NCI-H69 (cell line): ENCODE measurements around the gene MOSMO.
"Not testable (repeated sequence)": the region's sequence is repeated elsewhere in the genome, so short reads cannot be mapped to it uniquely, and the experiment has no call there.

Source experiments
- DNase-seq: peaks from one replicate; lab custom pipeline; 2025; lab: John Stamatoyannopoulos, UW

Gene MOSMO

GRCh38 chr16:22093331-22093730, 85.4 kb downstream of the MOSMO start:
- no peak for DNase-seq

DNA sequence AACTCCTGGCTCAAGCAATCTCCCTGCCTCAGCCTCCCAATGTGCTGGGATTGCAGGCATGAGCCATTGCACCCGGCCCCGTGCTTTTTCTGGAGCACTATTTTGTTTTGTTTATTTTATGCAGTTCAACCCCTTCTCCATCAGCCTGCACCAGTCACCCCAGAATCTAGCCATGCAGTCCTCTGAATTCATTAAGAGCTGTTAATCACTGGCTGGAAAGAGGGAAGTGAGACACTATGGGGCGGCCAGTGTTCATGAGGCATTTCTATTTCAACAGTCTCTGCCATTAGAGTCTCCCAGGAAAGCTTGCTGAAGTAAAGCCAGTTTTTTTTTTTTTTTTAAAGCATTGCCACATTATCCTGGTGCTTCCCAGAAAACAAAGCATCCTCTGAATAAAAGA, 86.1 kb downstream of the MOSMO start:
- DNase-seq: no peak

DNA sequence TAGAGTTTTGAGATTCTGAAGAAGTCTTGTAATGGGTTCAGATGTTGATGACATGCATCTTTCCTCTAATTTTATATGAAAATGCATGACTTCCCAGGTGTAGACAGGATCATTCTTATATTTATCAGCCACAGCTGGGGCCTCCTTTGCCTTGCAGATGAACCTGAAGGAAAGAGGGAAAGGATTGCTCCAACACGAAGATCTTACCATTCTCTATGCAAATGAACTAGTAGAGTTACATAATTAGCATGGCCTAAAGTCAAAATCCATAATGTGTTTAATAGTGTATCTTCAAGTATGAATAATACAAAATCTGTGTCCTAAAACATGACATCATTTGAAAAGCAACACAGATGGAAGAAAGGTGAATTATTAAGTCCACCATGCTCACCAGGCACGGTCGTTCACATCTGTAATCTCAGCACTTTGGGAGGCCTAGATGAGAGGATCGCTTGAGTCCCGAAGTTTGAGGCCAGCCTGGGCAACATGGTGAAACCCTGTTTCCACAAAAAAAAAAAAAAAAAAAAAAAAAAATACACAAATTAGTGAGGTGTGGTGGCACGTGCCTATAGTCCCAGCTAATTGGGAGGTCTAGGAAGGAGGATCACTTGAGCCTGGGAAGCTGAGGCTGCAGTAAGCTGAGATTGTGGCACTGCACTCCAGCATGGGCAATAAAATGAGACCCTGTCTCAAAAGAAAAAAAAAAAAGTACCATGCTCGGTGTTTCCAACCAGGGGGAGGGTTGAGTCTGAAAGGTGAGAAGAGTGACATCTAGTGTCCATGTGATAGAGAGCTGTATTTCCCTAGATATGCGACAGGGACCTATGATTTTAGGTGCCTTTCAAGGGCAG, 90.7 kb downstream of the MOSMO start:
- peak; percentile 69 for DNase-seq

DNA sequence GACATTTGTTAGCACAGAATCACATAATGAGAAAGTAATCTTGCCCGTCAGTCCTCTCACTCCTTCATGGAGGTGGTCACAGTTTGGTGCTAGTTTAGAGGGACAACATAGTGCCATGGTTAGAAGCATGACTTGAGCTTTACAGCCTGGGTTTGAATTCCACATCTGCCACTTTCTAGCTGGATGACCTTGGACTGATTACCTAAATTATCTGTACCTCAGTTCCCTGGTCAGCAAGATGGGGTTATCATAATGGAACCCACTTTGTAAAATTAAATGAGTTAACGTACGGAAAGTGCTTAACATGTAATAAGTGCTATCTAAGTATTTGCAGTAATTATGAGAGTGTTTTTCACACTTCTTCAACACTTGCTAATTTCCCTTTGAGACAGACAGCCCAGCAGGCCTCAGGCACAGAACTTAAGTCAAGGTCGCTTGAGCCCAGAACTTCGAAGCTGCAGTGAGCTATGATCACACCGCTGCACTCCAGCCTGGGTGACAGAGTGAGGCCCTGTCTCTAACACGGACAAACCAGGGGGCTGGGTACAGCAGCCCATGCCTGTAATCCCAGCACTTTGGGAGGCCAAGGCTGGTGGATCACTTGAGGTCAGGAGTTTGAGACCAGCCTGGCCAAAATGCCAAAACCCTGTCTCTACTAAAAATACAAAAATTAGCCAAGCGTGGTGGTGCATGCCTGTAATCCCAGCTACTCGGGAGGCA, 91.5 kb downstream of the MOSMO start:
- DNase-seq: no peak

DNA sequence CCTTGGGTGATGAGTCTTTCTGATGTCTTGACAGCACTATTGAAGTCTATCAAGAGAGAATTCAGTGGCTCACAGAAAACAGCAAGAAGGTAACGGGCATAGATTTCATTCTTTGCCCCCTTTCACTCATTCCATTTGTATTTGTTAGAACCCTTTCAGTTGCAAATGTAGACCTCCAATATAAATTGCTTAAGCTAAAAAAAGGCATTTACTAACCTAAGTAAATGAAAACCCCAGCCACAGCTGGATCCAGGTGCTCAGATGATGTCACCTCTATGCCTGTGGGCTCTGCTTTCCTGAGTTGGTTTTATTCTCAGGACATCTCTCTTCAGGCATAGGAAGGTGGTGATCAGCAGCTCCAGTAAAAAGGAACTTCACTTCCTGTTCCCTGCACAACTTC, 95.5 kb downstream of the MOSMO start:
- no peak for DNase-seq

- no peak for DNase-seq
These were observed 101.5 kb downstream of the MOSMO start for GRCh38 chr16:22109258-22109898.

DNA sequence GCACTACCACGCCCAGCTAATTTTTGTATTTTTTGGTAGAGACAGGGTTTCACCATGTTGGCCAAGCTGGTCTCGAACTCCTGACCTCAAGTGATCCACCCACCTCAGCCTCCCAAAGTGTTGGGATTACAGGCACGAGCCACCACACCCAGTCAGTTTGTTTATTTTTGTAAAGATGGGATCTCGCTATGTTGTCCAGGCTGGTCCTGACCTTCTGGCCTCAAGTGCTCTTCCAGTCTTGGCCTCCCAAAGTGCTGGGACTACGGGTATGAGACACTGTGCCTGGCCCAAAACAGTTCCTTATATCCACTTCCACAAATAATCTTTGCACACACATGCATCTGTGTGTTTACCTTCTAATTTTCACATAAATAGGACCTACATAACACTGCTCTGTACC, 103.7 kb downstream of the MOSMO start:
- not testable (repeated sequence) for DNase-seq

- no peak for DNase-seq
These were observed 108.3 kb downstream of the MOSMO start for GRCh38 chr16:22116095-22116700.

- DNase-seq: peak; percentile 69
These were observed 109.7 kb downstream of the MOSMO start for GRCh38 chr16:22117609-22118008.

DNA sequence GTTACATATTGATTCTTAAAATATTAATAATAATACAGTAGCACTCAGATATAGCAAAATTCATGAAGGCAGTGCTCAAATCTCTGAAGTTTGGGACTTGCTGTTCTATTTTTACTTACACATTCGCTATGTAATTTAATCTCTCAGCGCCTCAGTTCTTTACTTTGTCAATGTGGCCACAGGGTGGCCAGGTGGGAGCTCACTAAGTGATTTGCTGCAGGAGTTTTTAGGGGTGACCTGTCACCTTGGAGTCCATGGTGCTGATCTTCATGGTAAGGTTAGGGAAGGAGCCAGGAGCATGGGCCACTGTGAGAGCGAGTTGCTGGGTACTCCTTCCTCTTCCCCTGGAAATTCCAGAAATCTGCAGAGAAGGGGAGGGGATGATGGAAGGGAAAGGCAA, 112.5 kb downstream of the MOSMO start:
- no peak for DNase-seq

- DNase-seq: no peak
These were observed 114.3 kb downstream of the MOSMO start for GRCh38 chr16:22122239-22122638.

GRCh38 chr16:22123146-22123545, 115.2 kb downstream of the MOSMO start:
- no peak for DNase-seq

DNA sequence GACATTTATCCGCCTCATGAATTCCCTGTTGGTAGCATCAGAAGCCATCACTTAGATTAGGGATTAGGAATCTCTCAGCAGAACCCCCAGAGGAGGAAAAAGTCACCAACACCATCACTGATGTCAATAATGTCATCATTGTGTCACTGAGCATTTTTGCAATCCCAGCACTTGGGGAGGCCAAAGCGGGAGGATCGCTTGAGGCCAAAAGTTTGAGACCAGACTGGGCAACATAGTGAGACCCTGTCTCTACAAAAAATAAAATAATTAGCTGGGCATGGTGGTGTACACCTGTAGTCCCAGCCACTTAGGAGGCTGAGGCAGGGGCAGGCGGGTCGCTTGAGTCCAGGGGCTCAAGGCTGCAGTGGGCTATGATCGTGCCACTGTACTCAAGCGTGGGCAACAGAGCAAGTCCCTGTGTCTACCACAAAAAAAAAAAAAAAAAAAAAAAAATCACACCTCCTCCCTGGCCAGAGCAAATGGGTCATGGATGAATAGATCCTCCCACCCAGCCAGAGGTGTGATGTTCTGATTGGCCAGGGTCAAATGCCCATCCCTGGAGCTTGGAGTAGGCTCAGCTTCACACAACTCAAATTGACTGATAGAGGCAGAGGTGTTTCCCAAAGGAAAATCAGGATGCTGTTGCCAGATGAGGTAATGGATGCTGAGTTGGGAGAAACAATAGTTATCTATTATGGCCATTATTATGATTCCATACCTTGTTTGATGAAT, 116.0 kb downstream of the MOSMO start:
- no peak for DNase-seq

DNA sequence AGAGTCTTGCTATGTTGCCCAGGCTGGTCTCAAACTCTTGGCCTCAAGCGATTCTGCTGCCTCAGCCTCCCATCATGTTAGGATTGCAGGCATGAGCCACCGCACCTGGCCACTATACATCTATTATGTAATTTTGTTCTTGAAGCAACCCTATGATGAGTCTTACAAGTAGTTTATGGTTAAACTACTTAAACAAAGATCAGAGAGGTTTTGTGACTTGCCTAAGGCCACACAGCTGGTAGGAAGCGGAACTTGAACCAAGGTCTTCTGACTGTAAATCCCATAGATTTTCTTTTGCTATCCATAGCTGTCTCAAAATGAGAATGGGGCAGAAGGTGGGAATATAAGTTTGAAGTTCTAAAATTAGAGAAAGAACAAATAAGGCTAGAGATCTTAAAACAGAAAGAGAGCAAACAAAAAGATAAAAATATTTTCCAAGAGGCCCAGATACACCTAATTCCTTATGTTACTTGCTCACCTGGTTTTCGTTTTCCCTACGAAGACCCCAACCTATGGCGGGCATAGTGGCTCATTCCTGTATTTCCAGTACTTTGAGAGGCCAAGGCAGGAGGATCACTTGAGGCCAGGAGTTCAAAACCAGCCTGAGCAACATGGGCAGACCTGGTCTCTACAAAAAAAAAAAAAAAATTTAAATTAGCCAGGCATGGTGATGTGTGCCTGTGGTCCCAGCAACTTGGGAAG, 116.8 kb downstream of the MOSMO start:
- no peak for DNase-seq

- no peak for DNase-seq
These were observed 118.2 kb downstream of the MOSMO start for GRCh38 chr16:22126037-22126558.

DNA sequence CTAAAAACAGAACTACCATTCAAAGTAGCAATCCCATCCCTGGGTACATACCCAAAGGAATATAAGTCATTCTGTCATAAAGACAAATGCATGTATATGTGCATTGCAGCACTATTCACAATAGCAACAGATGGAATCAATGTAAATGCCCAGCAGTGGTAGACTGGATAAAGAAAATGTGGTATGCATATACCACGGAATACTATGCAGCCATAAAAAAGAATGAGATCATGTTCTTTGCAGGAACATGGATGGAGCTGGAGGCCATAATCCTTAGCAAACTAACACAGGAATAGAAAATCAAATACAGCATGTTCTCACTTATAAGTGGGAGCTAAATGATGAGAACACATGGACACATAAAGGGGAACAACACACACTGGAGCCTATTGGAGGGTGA, 120.6 kb downstream of the MOSMO start:
- not testable (repeated sequence) for DNase-seq

DNA sequence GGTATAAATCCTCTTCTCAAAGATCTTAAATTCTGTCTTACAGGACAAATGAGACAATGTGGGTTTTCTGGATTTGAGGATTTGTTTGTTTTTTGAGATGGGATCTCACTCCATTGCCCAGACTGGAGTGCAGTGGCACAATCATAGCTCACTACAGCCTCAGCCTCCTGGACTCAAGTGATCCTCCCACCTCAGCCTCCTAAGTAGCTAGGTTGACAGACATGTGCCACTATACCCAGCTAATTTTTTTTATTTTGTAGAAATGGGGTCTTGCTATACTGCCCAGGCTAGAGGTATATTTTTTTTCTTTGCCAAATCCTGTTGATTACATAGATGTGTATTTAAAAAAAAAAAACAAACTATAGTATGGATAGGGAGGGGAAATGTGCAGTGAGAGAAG, 122.6 kb downstream of the MOSMO start:
- DNase-seq: no peak

GRCh38 chr16:22132801-22133200, 124.9 kb downstream of the MOSMO start:
- no peak for DNase-seq
